ENCODE data around the gene EML1.

Gene EML1

GRCh38 chr14:99781853-99782610, 11.2 kb upstream of the EML1 start:
- DNase-seq = no peak

GRCh38 chr14:99784508-99784907, 8.7 kb upstream of the EML1 start:
- DNase-seq = no peak

- DNase-seq = no peak
Observed at GRCh38 chr14:99785426-99785825, 7.8 kb upstream of the EML1 start.

- DNase-seq = no peak
Observed at GRCh38 chr14:99786511-99786989, 6.7 kb upstream of the EML1 start.

GRCh38 chr14:99788713-99789112, 4.5 kb upstream of the EML1 start:
- no peak for DNase-seq

GRCh38 chr14:99789581-99789980, 3.6 kb upstream of the EML1 start:
- no peak for DNase-seq

GRCh38 chr14:99790201-99790977, 2.8 kb upstream of the EML1 start:
- no peak for DNase-seq

GRCh38 chr14:99790978-99791376, 2.2 kb upstream of the EML1 start:
- DNase-seq = no peak

GRCh38 chr14:99791476-99792209, 1.6 kb upstream of the EML1 start:
- DNase-seq = no peak

- no peak for DNase-seq
Observed at GRCh38 chr14:99792210-99792535, 1.0 kb upstream of the EML1 start.

- no peak for DNase-seq
Observed at GRCh38 chr14:99792551-99793212, 531 bp upstream of the EML1 start.

- no peak for DNase-seq
Observed at GRCh38 chr14:99794151-99794780, 1.1 kb downstream of the EML1 start.

GRCh38 chr14:99795046-99795445, 1.8 kb downstream of the EML1 start:
- no peak for DNase-seq

GRCh38 chr14:99797231-99797630, 4.0 kb downstream of the EML1 start:
- no peak for DNase-seq

GRCh38 chr14:99800781-99801180, 7.6 kb downstream of the EML1 start:
- DNase-seq = no peak

GRCh38 chr14:99802301-99803105, 9.3 kb downstream of the EML1 start:
- DNase-seq = no peak

- no peak for DNase-seq
Observed at GRCh38 chr14:99803106-99803775, 10.0 kb downstream of the EML1 start.

GRCh38 chr14:99803803-99804202, 10.6 kb downstream of the EML1 start:
- no peak for DNase-seq

- DNase-seq = no peak
Observed at GRCh38 chr14:99805757-99806439, 12.7 kb downstream of the EML1 start.

- no peak for DNase-seq
Observed at GRCh38 chr14:99806836-99807235, 13.6 kb downstream of the EML1 start.

Data from NCI-H1930 (cell line).